ENCODE measurements around the gene FGGY. TPM values are rescaled to one million over a fixed set of nuclear protein-coding genes. Genes with fewer than 3 reads are reported as not detected.

FGGY gene
- total RNA-seq, 1 experiment from 2014 or later = 6.4 TPM

DNA sequence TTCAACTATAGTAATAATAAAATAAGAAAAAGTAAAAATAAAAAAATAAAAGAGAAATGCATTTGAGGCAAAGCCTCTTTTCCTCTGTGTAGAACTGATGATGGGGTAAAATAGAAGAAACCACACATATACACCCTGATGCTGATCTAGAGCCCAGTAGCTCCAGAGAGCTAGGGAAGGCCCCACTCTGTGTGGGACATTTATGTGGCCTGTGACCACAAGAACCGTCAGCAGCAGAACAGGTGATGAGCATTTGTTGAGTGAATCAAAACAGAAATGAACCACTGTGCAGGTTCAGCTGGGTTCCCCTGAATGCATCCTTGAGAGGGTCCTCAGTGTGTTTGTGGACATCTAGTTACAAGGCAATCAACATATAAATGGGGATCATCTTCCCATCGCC is 296.0 kb downstream of the FGGY start:
- no peaks in the 10 kb centered on the region for H3K9me3 Mint-ChIP-seq (ENCODE audit: unreplicated experiment)
- ChIA-PET POLR2A (no interaction called here), CTCF (no interaction called here)
- Histone ChIP-seq H3K27me3 (replicated peaks; ENCODE audit: control insufficient read depth, insufficient read depth, low read length) (no peaks in the 10 kb centered on the region), H3K36me3 (ENCODE audit: control insufficient read depth, insufficient read depth, low read length) (no peaks in the 10 kb centered on the region), H3K4me3 (ENCODE audit: low read depth, low read length) (no peak overlapping the region), H3K9me3 (no peaks in the 10 kb centered on the region), H3K4me1 (peaks cover 9% of the 10 kb centered on the region; the same call in 1 of the 2 replicates)
- H3K4me1 Mint-ChIP-seq (ENCODE audit: low read depth, unreplicated experiment) = peaks cover 13% of the 10 kb centered on the region
- TF ChIP-seq, protein P1, sequence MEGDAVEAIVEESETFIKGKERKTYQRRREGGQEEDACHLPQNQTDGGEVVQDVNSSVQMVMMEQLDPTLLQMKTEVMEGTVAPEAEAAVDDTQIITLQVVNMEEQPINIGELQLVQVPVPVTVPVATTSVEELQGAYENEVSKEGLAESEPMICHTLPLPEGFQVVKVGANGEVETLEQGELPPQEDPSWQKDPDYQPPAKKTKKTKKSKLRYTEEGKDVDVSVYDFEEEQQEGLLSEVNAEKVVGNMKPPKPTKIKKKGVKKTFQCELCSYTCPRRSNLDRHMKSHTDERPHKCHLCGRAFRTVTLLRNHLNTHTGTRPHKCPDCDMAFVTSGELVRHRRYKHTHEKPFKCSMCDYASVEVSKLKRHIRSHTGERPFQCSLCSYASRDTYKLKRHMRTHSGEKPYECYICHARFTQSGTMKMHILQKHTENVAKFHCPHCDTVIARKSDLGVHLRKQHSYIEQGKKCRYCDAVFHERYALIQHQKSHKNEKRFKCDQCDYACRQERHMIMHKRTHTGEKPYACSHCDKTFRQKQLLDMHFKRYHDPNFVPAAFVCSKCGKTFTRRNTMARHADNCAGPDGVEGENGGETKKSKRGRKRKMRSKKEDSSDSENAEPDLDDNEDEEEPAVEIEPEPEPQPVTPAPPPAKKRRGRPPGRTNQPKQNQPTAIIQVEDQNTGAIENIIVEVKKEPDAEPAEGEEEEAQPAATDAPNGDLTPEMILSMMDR (IDR thresholded peaks at IDR 0.05; ENCODE audit: insufficient read depth in 1 of 2, low read depth in 1 of 2, low read length in 1 of 2, severe bottlenecking in 1 of 2, unreplicated experiment in 1 of 2) = no peak
- H3K36me3 Mint-ChIP-seq (ENCODE audit: insufficient read depth, unreplicated experiment) = no peaks in the 10 kb centered on the region
- intact Hi-C loops (cut with micrococcal nuclease; ENCODE audit: unreplicated experiment) = no loop called here
- no TSS peak for BruUV-seq (replicated peaks)
- no peak overlapping the region for H3K4me3 Mint-ChIP-seq (ENCODE audit: unreplicated experiment)
- no peak for DNase-seq
- H3K27me3 Mint-ChIP-seq (ENCODE audit: insufficient read depth, unreplicated experiment) = no peaks in the 10 kb centered on the region
- H3K27ac Mint-ChIP-seq (ENCODE audit: unreplicated experiment) = no peak overlapping the region

GRCh38 chr1:59593798-59594790 is 297.2 kb downstream of the FGGY start:
- no peak for DNase-seq
- H3K27me3 Mint-ChIP-seq (ENCODE audit: insufficient read depth, unreplicated experiment) = no peaks in the 10 kb centered on the region
- no TSS peak for BruUV-seq (replicated peaks)
- H3K4me1 Mint-ChIP-seq (ENCODE audit: low read depth, unreplicated experiment) = peaks cover 13% of the 10 kb centered on the region
- H3K27me3 ChIP-seq (replicated peaks; ENCODE audit: control insufficient read depth, insufficient read depth, low read length) = no peaks in the 10 kb centered on the region
- no peaks in the 10 kb centered on the region for H3K36me3 ChIP-seq (ENCODE audit: control insufficient read depth, insufficient read depth, low read length)
- no peak overlapping the region for H3K4me3 ChIP-seq (ENCODE audit: low read depth, low read length)
- intact Hi-C loops (cut with micrococcal nuclease; ENCODE audit: unreplicated experiment) = no loop called here
- ChIA-PET POLR2A (no interaction called here), CTCF (no interaction called here)
- no peaks in the 10 kb centered on the region for H3K9me3 Mint-ChIP-seq (ENCODE audit: unreplicated experiment)
- peaks cover 9% of the 10 kb centered on the region; the same call in 1 of the 2 replicates for H3K4me1 ChIP-seq
- H3K9me3 ChIP-seq = no peaks in the 10 kb centered on the region
- no peak overlapping the region for H3K4me3 Mint-ChIP-seq (ENCODE audit: unreplicated experiment)
- TF ChIP-seq, protein P1 (IDR thresholded peaks at IDR 0.05; ENCODE audit: insufficient read depth in 1 of 2, low read depth in 1 of 2, low read length in 1 of 2, severe bottlenecking in 1 of 2, unreplicated experiment in 1 of 2) = no peak
- no peaks in the 10 kb centered on the region for H3K36me3 Mint-ChIP-seq (ENCODE audit: insufficient read depth, unreplicated experiment)
- no peak overlapping the region for H3K27ac Mint-ChIP-seq (ENCODE audit: unreplicated experiment)

DNA sequence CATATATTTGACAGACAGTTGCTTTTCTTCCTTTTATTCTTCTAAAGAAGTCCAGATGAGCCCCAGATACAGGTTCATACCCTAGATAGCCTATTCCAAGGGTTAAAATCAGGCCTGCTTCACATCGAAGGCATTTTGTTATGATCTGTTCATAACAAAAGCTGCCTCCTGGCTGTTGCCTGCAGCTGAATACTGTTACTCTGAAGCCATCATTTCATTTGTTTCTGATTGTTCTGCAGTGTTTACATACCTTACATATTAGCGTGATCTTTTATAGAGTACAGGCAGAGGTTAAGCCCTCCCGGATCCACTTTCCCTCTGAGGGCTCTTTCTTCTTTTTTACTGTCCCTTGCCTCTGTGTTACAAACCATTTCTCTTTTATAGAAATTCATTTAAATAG is 298.9 kb downstream of the FGGY start:
- Mint-ChIP-seq H3K9me3 (ENCODE audit: unreplicated experiment) (no peaks in the 10 kb centered on the region), H3K36me3 (ENCODE audit: insufficient read depth, unreplicated experiment) (no peaks in the 10 kb centered on the region), H3K27me3 (ENCODE audit: insufficient read depth, unreplicated experiment) (no peaks in the 10 kb centered on the region), H3K4me1 (ENCODE audit: low read depth, unreplicated experiment) (peaks cover 13% of the 10 kb centered on the region), H3K27ac (ENCODE audit: unreplicated experiment) (no peak overlapping the region), H3K4me3 (ENCODE audit: unreplicated experiment) (no peak overlapping the region)
- CTCF ChIA-PET = no interaction called here
- BruUV-seq (replicated peaks) = no TSS peak
- POLR2A ChIA-PET = no interaction called here
- TF ChIP-seq, protein P1 (IDR thresholded peaks at IDR 0.05; ENCODE audit: insufficient read depth in 1 of 2, low read depth in 1 of 2, low read length in 1 of 2, severe bottlenecking in 1 of 2, unreplicated experiment in 1 of 2) = no peak
- Histone ChIP-seq H3K4me1 (peaks cover 9% of the 10 kb centered on the region; the same call in 1 of the 2 replicates), H3K27me3 (replicated peaks; ENCODE audit: control insufficient read depth, insufficient read depth, low read length) (no peaks in the 10 kb centered on the region), H3K9me3 (no peaks in the 10 kb centered on the region), H3K4me3 (ENCODE audit: low read depth, low read length) (no peak overlapping the region), H3K36me3 (ENCODE audit: control insufficient read depth, insufficient read depth, low read length) (no peaks in the 10 kb centered on the region)
- intact Hi-C loops (cut with micrococcal nuclease; ENCODE audit: unreplicated experiment) = no loop called here
- no peak for DNase-seq

Data from Caco-2 (cell line).